ENCODE results near the gene ESPNL.

- TF ChIP-seq POLR2A (IDR thresholded peaks at IDR 0.05; ENCODE audit: low read length): no peak
- TF ChIP-seq GATA1 (IDR thresholded peaks at IDR 0.05; ENCODE audit: low read depth, low read length): no peak
Observed at GRCh38 chr2:238155761-238156694, 55.9 kb downstream of the ESPNL start.
